ENCODE measurements around the gene ELAPOR1.

The ELAPOR1 gene

GRCh38 chr1:109094871-109095270 lies 19.0 kb upstream of the ELAPOR1 start:
- no peak overlapping the region for H3K14ac ChIP-seq (ENCODE audit: low read length)
- no peaks in the 10 kb centered on the region for H3K79me1 ChIP-seq (ENCODE audit: low read depth, low read length)
- H3K4me3 ChIP-seq (ENCODE audit: low read length in 2 of 2): no peak overlapping the region
- H3K4ac ChIP-seq (ENCODE audit: low read length): no peak overlapping the region
- H3K27ac ChIP-seq (replicated peaks; ENCODE audit: low read length): no peak overlapping the region
- no peaks in the 10 kb centered on the region for H3K9me3 ChIP-seq (replicated peaks in 1 of 2; ENCODE audit: control insufficient read depth in 2 of 2, insufficient read depth in 1 of 2, low read depth in 1 of 2, low read length in 2 of 2)
- H3K4me2 ChIP-seq (ENCODE audit: insufficient read depth, low read length, poor library complexity, severe bottlenecking): no peak overlapping the region
- no peak overlapping the region for H2AK5ac ChIP-seq (ENCODE audit: low read depth, low read length)
- peaks cover 5 to 6% of the 10 kb centered on the region in 2 donors for H3K4me1 ChIP-seq (ENCODE audit: control insufficient read depth in 2 of 2, insufficient read depth in 1 of 2, low read depth in 1 of 2, low read length in 2 of 2)
- H3K9ac ChIP-seq (ENCODE audit: low read depth, low read length, poor library complexity): no peak overlapping the region
- WGBS, 2 donors (ENCODE audit: extremely low coverage in 2 of 2, insufficient read length in 2 of 2, insufficient replicate concordance in 1 of 2): no CpG with 5 or more reads among the region's 1 CpG
- no peak overlapping the region for H4K91ac ChIP-seq (ENCODE audit: low read depth, low read length, poor library complexity)
- no peak overlapping the region for H2BK5ac ChIP-seq (ENCODE audit: low read length)
- no peak overlapping the region for H3K18ac ChIP-seq (ENCODE audit: low read length)
- no peak for DNase-seq (ENCODE audit: low spot score)
- H3K23ac ChIP-seq (ENCODE audit: low read depth, low read length, poor library complexity): no peak overlapping the region
- no peak overlapping the region for H4K8ac ChIP-seq (ENCODE audit: low read depth, low read length)
- H2BK120ac ChIP-seq (ENCODE audit: low read depth, low read length): no peak overlapping the region
- peaks cover 5 to 36% of the 10 kb centered on the region in 2 donors for H3K36me3 ChIP-seq (replicated peaks in 1 of 2; ENCODE audit: control insufficient read depth in 2 of 2, insufficient read depth in 2 of 2, low read length in 2 of 2)
- no peak overlapping the region for H2BK12ac ChIP-seq (ENCODE audit: low read length)
- H2AFZ ChIP-seq (ENCODE audit: low read length): no peak overlapping the region
- no peak overlapping the region for H2BK15ac ChIP-seq (ENCODE audit: low read length)
- H3K27me3 ChIP-seq (ENCODE audit: control insufficient read depth in 3 of 3, insufficient read depth in 3 of 3, low read depth in 1 of 3, low read length in 3 of 3): no peaks in the 10 kb centered on the region

GRCh38 chr1:109095631-109096030 lies 18.3 kb upstream of the ELAPOR1 start:
- Histone ChIP-seq H3K18ac (ENCODE audit: low read length) (no peak overlapping the region), H2AK5ac (ENCODE audit: low read depth, low read length) (no peak overlapping the region), H3K14ac (ENCODE audit: low read length) (no peak overlapping the region), H3K36me3 (replicated peaks in 1 of 2; ENCODE audit: control insufficient read depth in 2 of 2, insufficient read depth in 2 of 2, low read length in 2 of 2) (peaks cover 5 to 36% of the 10 kb centered on the region in 2 donors), H4K91ac (ENCODE audit: low read depth, low read length, poor library complexity) (no peak overlapping the region), H3K4me1 (ENCODE audit: control insufficient read depth in 2 of 2, insufficient read depth in 1 of 2, low read depth in 1 of 2, low read length in 2 of 2) (peaks cover 6 to 7% of the 10 kb centered on the region in 2 donors), H3K4me3 (ENCODE audit: low read length in 2 of 2) (no peak overlapping the region), H3K79me1 (ENCODE audit: low read depth, low read length) (peaks cover 5% of the 10 kb centered on the region), H2BK120ac (ENCODE audit: low read depth, low read length) (no peak overlapping the region), H3K9ac (ENCODE audit: low read depth, low read length, poor library complexity) (no peak overlapping the region), H3K27ac (replicated peaks; ENCODE audit: low read length) (no peak overlapping the region), H3K27me3 (ENCODE audit: control insufficient read depth in 3 of 3, insufficient read depth in 3 of 3, low read depth in 1 of 3, low read length in 3 of 3) (no peaks in the 10 kb centered on the region), H4K8ac (ENCODE audit: low read depth, low read length) (no peak overlapping the region), H2BK15ac (ENCODE audit: low read length) (no peak overlapping the region), H3K23ac (ENCODE audit: low read depth, low read length, poor library complexity) (no peak overlapping the region), H3K4ac (ENCODE audit: low read length) (no peak overlapping the region), H3K4me2 (ENCODE audit: insufficient read depth, low read length, poor library complexity, severe bottlenecking) (no peak overlapping the region), H2AFZ (ENCODE audit: low read length) (no peak overlapping the region), H3K9me3 (replicated peaks in 1 of 2; ENCODE audit: control insufficient read depth in 2 of 2, insufficient read depth in 1 of 2, low read depth in 1 of 2, low read length in 2 of 2) (no peaks in the 10 kb centered on the region), H2BK12ac (ENCODE audit: low read length) (no peak overlapping the region), H2BK5ac (ENCODE audit: low read length) (no peak overlapping the region)
- WGBS, 2 donors (ENCODE audit: extremely low coverage in 2 of 2, insufficient read length in 2 of 2, insufficient replicate concordance in 1 of 2): no CpG with 5 or more reads among the region's 1 CpG
- no peak for DNase-seq (ENCODE audit: low spot score)

DNA sequence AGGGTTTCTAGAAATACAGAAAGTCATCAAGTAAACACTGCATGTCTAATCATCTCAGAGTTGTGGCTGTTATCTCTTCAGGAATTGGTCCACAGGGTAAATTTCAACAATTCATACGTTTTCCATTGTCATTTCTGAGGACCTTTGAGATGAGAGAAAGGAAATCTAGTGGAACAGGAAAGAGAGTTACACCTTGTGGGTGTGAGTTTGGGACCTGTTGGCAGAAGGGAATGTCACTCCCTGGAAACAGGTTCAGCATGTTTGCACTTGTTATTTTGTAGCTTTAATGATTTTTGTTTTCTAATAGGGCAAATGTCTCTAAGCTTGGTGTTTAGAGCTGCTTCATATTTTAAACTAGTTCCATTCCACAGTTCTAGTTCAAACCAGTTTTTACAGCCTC lies 17.8 kb upstream of the ELAPOR1 start:
- Histone ChIP-seq H3K23ac (ENCODE audit: low read depth, low read length, poor library complexity) (no peak overlapping the region), H3K27me3 (ENCODE audit: control insufficient read depth in 3 of 3, insufficient read depth in 3 of 3, low read depth in 1 of 3, low read length in 3 of 3) (no peaks in the 10 kb centered on the region), H3K4me3 (ENCODE audit: low read length in 2 of 2) (no peak overlapping the region), H2AFZ (ENCODE audit: low read length) (no peak overlapping the region), H3K36me3 (replicated peaks in 1 of 2; ENCODE audit: control insufficient read depth in 2 of 2, insufficient read depth in 2 of 2, low read length in 2 of 2) (peaks cover 5 to 38% of the 10 kb centered on the region in 2 donors), H3K9me3 (replicated peaks in 1 of 2; ENCODE audit: control insufficient read depth in 2 of 2, insufficient read depth in 1 of 2, low read depth in 1 of 2, low read length in 2 of 2) (no peaks in the 10 kb centered on the region), H4K91ac (ENCODE audit: low read depth, low read length, poor library complexity) (no peak overlapping the region), H3K18ac (ENCODE audit: low read length) (no peak overlapping the region), H2BK5ac (ENCODE audit: low read length) (no peak overlapping the region), H3K27ac (replicated peaks; ENCODE audit: low read length) (no peak overlapping the region), H3K9ac (ENCODE audit: low read depth, low read length, poor library complexity) (no peak overlapping the region), H3K4me2 (ENCODE audit: insufficient read depth, low read length, poor library complexity, severe bottlenecking) (no peak overlapping the region), H3K79me1 (ENCODE audit: low read depth, low read length) (peaks cover 5% of the 10 kb centered on the region), H3K14ac (ENCODE audit: low read length) (no peak overlapping the region), H3K4me1 (ENCODE audit: control insufficient read depth in 2 of 2, insufficient read depth in 1 of 2, low read depth in 1 of 2, low read length in 2 of 2) (peaks cover 6 to 9% of the 10 kb centered on the region in 2 donors), H2BK12ac (ENCODE audit: low read length) (no peak overlapping the region), H2BK15ac (ENCODE audit: low read length) (no peak overlapping the region), H3K4ac (ENCODE audit: low read length) (no peak overlapping the region), H4K8ac (ENCODE audit: low read depth, low read length) (no peak overlapping the region), H2BK120ac (ENCODE audit: low read depth, low read length) (no peak overlapping the region), H2AK5ac (ENCODE audit: low read depth, low read length) (no peak overlapping the region)
- DNase-seq (ENCODE audit: low spot score): no peak
- WGBS, 2 donors (ENCODE audit: extremely low coverage in 2 of 2, insufficient read length in 2 of 2, insufficient replicate concordance in 1 of 2): no CpG with 5 or more reads among the region's 1 CpG

GRCh38 chr1:109099938-109100773 lies 13.8 kb upstream of the ELAPOR1 start:
- peak; percentile 96 for DNase-seq (ENCODE audit: low spot score)
- peak overlapping the region; percentile 93 for H2BK5ac ChIP-seq (ENCODE audit: low read length)
- WGBS, 2 donors (ENCODE audit: extremely low coverage in 2 of 2, insufficient read length in 2 of 2, insufficient replicate concordance in 1 of 2): no CpG with 5 or more reads among the region's 77 CpGs

More at GRCh38 chr1:109099938-109100773, 13.8 kb upstream of the ELAPOR1 start:
- Histone ChIP-seq H3K14ac (ENCODE audit: low read length) (peak overlapping the region; percentile 98), H3K23ac (ENCODE audit: low read depth, low read length, poor library complexity) (peak overlapping the region; percentile 100), H3K4ac (ENCODE audit: low read length) (peak overlapping the region; percentile 97), H2BK12ac (ENCODE audit: low read length) (no peak overlapping the region), H3K18ac (ENCODE audit: low read length) (peak overlapping the region; percentile 98), H4K8ac (ENCODE audit: low read depth, low read length) (peak overlapping the region; percentile 43), H2BK15ac (ENCODE audit: low read length) (peak overlapping the region; percentile 75), H2AK5ac (ENCODE audit: low read depth, low read length) (peak overlapping the region; percentile 95), H3K36me3 (replicated peaks in 1 of 2; ENCODE audit: control insufficient read depth in 2 of 2, insufficient read depth in 2 of 2, low read length in 2 of 2) (peaks cover 0 to 41% of the 10 kb centered on the region in 2 donors), H3K4me2 (ENCODE audit: insufficient read depth, low read length, poor library complexity, severe bottlenecking) (peak overlapping the region; percentile 77), H3K27ac (replicated peaks; ENCODE audit: low read length) (peak overlapping the region; percentile 94), H3K9me3 (replicated peaks in 1 of 2; ENCODE audit: control insufficient read depth in 2 of 2, insufficient read depth in 1 of 2, low read depth in 1 of 2, low read length in 2 of 2) (no peaks in the 10 kb centered on the region), H3K4me3 (ENCODE audit: low read length in 2 of 2) (peak overlapping the region; percentile 97 to 99), H3K27me3 (ENCODE audit: control insufficient read depth in 3 of 3, insufficient read depth in 3 of 3, low read depth in 1 of 3, low read length in 3 of 3) (no peaks in the 10 kb centered on the region), H3K4me1 (ENCODE audit: control insufficient read depth in 2 of 2, insufficient read depth in 1 of 2, low read depth in 1 of 2, low read length in 2 of 2) (peaks cover 2 to 6% of the 10 kb centered on the region in 2 donors), H2AFZ (ENCODE audit: low read length) (peak overlapping the region; percentile 91), H4K91ac (ENCODE audit: low read depth, low read length, poor library complexity) (no peak overlapping the region), H2BK120ac (ENCODE audit: low read depth, low read length) (peak overlapping the region; percentile 87), H3K79me1 (ENCODE audit: low read depth, low read length) (peaks cover 7% of the 10 kb centered on the region), H3K9ac (ENCODE audit: low read depth, low read length, poor library complexity) (peak overlapping the region; percentile 100)
